OCI-LY1 (cell line): ENCODE data around the gene RASAL3.

Experiments
- H2AFZ ChIP-seq: fragments of 200-600 bp; sonication (generic), shearing (Covaris generic); 2 replicates; pipeline ENCODE4 v1.6.0; 2014; ENCODE audit warnings: antibody characterized with exemption, mild to moderate bottlenecking, low read length
- H3F3A ChIP-seq: fragments of 200-600 bp; sonication (generic), shearing (Covaris generic); 2 replicates; pipeline ENCODE4 v1.6.0; 2014; ENCODE audit warnings: mild to moderate bottlenecking, antibody characterized with exemption, low read length, moderate library complexity; ENCODE audit not compliant: insufficient read depth
- H3K27ac ChIP-seq: fragments of 200-600 bp; sonication (generic); 2 replicates; pipeline ENCODE4 v1.5.1; 2014; ENCODE audit warnings: low read length, mixed run types, mild to moderate bottlenecking, low read depth; ENCODE audit not compliant: poor library complexity, severe bottlenecking
- H3K27me3 ChIP-seq: fragments of 200-600 bp; sonication (generic); 2 replicates; pipeline ENCODE4 v1.6.0; 2014; ENCODE audit warnings: antibody characterized with exemption, mild to moderate bottlenecking, low read length, moderate library complexity; ENCODE audit not compliant: insufficient read depth
- H3K36me3 ChIP-seq: fragments of 200-600 bp; sonication (generic); 2 replicates; pipeline ENCODE4 v1.6.1; 2014; ENCODE audit warnings: mild to moderate bottlenecking, antibody characterized with exemption, low read length, moderate library complexity, mixed read lengths; ENCODE audit not compliant: insufficient read depth
- H3K4me1 ChIP-seq: fragments of 200-600 bp; sonication (generic); 2 replicates; pipeline ENCODE4 v1.5.1; 2014; ENCODE audit warnings: mild to moderate bottlenecking, low read length, moderate library complexity; ENCODE audit not compliant: insufficient read depth, severe bottlenecking
- H3K4me2 ChIP-seq: fragments of 200-600 bp; sonication (generic), shearing (Covaris generic); 2 replicates; pipeline ENCODE4 v1.6.1; 2014; ENCODE audit warnings: low read length
- H3K4me3 ChIP-seq: fragments of 200-600 bp; sonication (generic); 2 replicates; pipeline ENCODE4 v1.5.1; 2014; ENCODE audit warnings: low read length, low read depth, mild to moderate bottlenecking, mixed read lengths; ENCODE audit not compliant: poor library complexity, severe bottlenecking
- H3K79me2 ChIP-seq: fragments of 200-600 bp; shearing (Covaris generic); 2 replicates; pipeline ENCODE4 v1.6.1; 2016; ENCODE audit warnings: mixed run types, low read length, mixed read lengths; ENCODE audit not compliant: insufficient read depth
- H3K9ac ChIP-seq: fragments of 200-600 bp; sonication (generic), shearing (Covaris generic); 2 replicates; pipeline ENCODE4 v1.6.1; 2014; ENCODE audit warnings: mild to moderate bottlenecking, low read length, mixed read lengths
- H3K9me2 ChIP-seq: fragments of 200-600 bp; sonication (generic), shearing (Covaris generic); 2 replicates; pipeline ENCODE4 v1.6.1; 2014; ENCODE audit warnings: low read depth, mild to moderate bottlenecking, low read length, mixed read lengths
- H3K9me3 ChIP-seq: fragments of 200-600 bp; shearing (Covaris generic); 2 replicates; pipeline ENCODE4 v1.6.1; 2014; ENCODE audit warnings: low read length, mixed read lengths
- H4K20me1 ChIP-seq: fragments of 200-600 bp; sonication (generic), shearing (Covaris generic); 2 replicates; pipeline ENCODE4 v1.6.0; 2016; ENCODE audit warnings: mild to moderate bottlenecking, low read length; ENCODE audit not compliant: insufficient read depth
- CTCF ChIP-seq: fragments of 200-600 bp; sonication (generic), shearing (Covaris generic); IDR thresholded peaks from 2 replicates; pipeline ENCODE4 v1.5.1; 2017; ENCODE audit warnings: mild to moderate bottlenecking, antibody characterized with exemption, low read length, moderate library complexity, mixed read lengths
- EZH2 ChIP-seq: fragments of 200-600 bp; sonication (generic), shearing (Covaris generic); IDR thresholded peaks from 2 replicates; pipeline ENCODE4 v1.8.0; 2017; ENCODE audit warnings: borderline replicate concordance, mixed run types, mild to moderate bottlenecking, antibody characterized with exemption, low read length, moderate library complexity, mixed read lengths

Gene RASAL3

GRCh38 chr19:15507068-15508034 lies 43.0 kb upstream of the RASAL3 start:
- no peak overlapping the region for H3K9ac ChIP-seq
- TF ChIP-seq CTCF, result no peak
- TF ChIP-seq EZH2, result no peak
- H3F3A ChIP-seq, result no peaks in the 10 kb centered on the region
- H3K4me2 ChIP-seq, result no peak overlapping the region
- H3K79me2 ChIP-seq, result no peaks in the 10 kb centered on the region
- H2AFZ ChIP-seq, result no peak overlapping the region
- no peaks in the 10 kb centered on the region for H4K20me1 ChIP-seq
- no peaks in the 10 kb centered on the region for H3K27me3 ChIP-seq
- H3K4me1 ChIP-seq, result no peaks in the 10 kb centered on the region
- H3K4me3 ChIP-seq, result no peak overlapping the region
- no peaks in the 10 kb centered on the region for H3K9me3 ChIP-seq
- no peaks in the 10 kb centered on the region for H3K9me2 ChIP-seq
- no peaks in the 10 kb centered on the region for H3K36me3 ChIP-seq
- H3K27ac ChIP-seq, result no peak overlapping the region

- Histone ChIP-seq H3K4me3 (no peak overlapping the region), H3K9me2 (no peaks in the 10 kb centered on the region), H3F3A (no peaks in the 10 kb centered on the region), H3K36me3 (no peaks in the 10 kb centered on the region), H4K20me1 (no peaks in the 10 kb centered on the region), H3K27ac (no peak overlapping the region), H2AFZ (no peak overlapping the region), H3K27me3 (no peaks in the 10 kb centered on the region), H3K4me2 (no peak overlapping the region), H3K9ac (no peak overlapping the region), H3K9me3 (no peaks in the 10 kb centered on the region), H3K79me2 (no peaks in the 10 kb centered on the region), H3K4me1 (no peaks in the 10 kb centered on the region)
- TF ChIP-seq CTCF (no peak), EZH2 (no peak)
Observed at GRCh38 chr19:15506074-15506571, 41.8 kb upstream of the RASAL3 start.

- Histone ChIP-seq H4K20me1 (no peaks in the 10 kb centered on the region), H3K9me2 (no peaks in the 10 kb centered on the region), H3F3A (no peaks in the 10 kb centered on the region), H3K36me3 (no peaks in the 10 kb centered on the region), H2AFZ (no peak overlapping the region), H3K4me2 (no peak overlapping the region), H3K9ac (no peak overlapping the region), H3K79me2 (no peaks in the 10 kb centered on the region), H3K9me3 (no peaks in the 10 kb centered on the region), H3K27me3 (no peaks in the 10 kb centered on the region), H3K4me1 (no peaks in the 10 kb centered on the region), H3K27ac (no peak overlapping the region), H3K4me3 (no peak overlapping the region)
- TF ChIP-seq CTCF, result no peak
- no peak for TF ChIP-seq EZH2
Observed at GRCh38 chr19:15502264-15502663, 37.9 kb upstream of the RASAL3 start.
